Endodermal cell (in vitro differentiated cells): ENCODE measurements around the gene CAMK2B. TPM values are rescaled to one million over a fixed set of nuclear protein-coding genes. Genes with fewer than 3 reads are reported as not detected.

ENCODE experiments used
- DNase-seq: peaks from one replicate; pipeline ENCODE4 v3.0.0-alpha.2; 2017
- H3K27ac ChIP-seq: 2 replicates; pipeline ENCODE4 v1.5.1; 2013; ENCODE audit warnings: mild to moderate bottlenecking, low read depth, low read length, moderate library complexity
- H3K27me3 ChIP-seq: 2 replicates; pipeline ENCODE4 v1.6.1; 2013; ENCODE audit warnings: mild to moderate bottlenecking, low read length, moderate library complexity; ENCODE audit not compliant: insufficient read depth, control insufficient read depth, poor library complexity, severe bottlenecking
- H3K36me3 ChIP-seq: 2 replicates; pipeline ENCODE4 v1.7.0; 2013; ENCODE audit warnings: mild to moderate bottlenecking, low read length, moderate library complexity; ENCODE audit not compliant: control insufficient read depth, insufficient read depth
- H3K4me1 ChIP-seq: one replicate; pipeline ENCODE4 v1.7.0; 2013; ENCODE audit warnings: low read length; ENCODE audit not compliant: control insufficient read depth, insufficient read depth
- H3K4me3 ChIP-seq: 2 replicates; pipeline ENCODE4 v1.5.1; 2013; ENCODE audit warnings: mild to moderate bottlenecking, low read length, moderate library complexity
- H3K9ac ChIP-seq: 2 replicates; pipeline ENCODE4 v1.6.1; 2013; ENCODE audit warnings: mild to moderate bottlenecking, low read length, moderate library complexity; ENCODE audit not compliant: poor library complexity, severe bottlenecking; ENCODE audit errors: extremely low read depth
- H3K9me3 ChIP-seq: 2 replicates; pipeline ENCODE4 v1.6.1; 2013; ENCODE audit warnings: mild to moderate bottlenecking, low read length, moderate library complexity; ENCODE audit not compliant: control insufficient read depth
- H3K27ac Mint-ChIP-seq: 2 replicates; pipeline ENCODE4 v1.8.0; 2020; ENCODE audit warnings: mixed read lengths
- H3K27me3 Mint-ChIP-seq: 2 replicates; pipeline ENCODE4 v1.8.0; 2021; ENCODE audit warnings: mild to moderate bottlenecking, mixed read lengths; ENCODE audit not compliant: insufficient read depth
- H3K36me3 Mint-ChIP-seq: 2 replicates; pipeline ENCODE4 v1.8.0; 2020; ENCODE audit warnings: low read depth, mixed read lengths
- H3K4me1 Mint-ChIP-seq: 2 replicates; pipeline ENCODE4 v1.8.0; 2020; ENCODE audit warnings: mixed read lengths
- H3K4me3 Mint-ChIP-seq: 2 replicates; pipeline ENCODE4 v1.8.0; 2020; ENCODE audit warnings: mild to moderate bottlenecking, moderate library complexity, mixed read lengths
- H3K9me3 Mint-ChIP-seq: 2 replicates; pipeline ENCODE4 v1.8.0; 2020; ENCODE audit warnings: mild to moderate bottlenecking, mixed read lengths
- CTCF ChIP-seq: fragments of 200-600 bp; sonication (generic); conservative IDR thresholded peaks from 2 replicates; pipeline ENCODE4 v1.5.0; 2021; ENCODE audit warnings: antibody characterized with exemption, mild to moderate bottlenecking
- WGBS, 2 experiments: methylation state at CpG; one replicate each; pipeline versions ENCODE4 v1.1.5 to v1.1.7; 2013; ENCODE audit warnings: missing lambda C conversion rate in 2 of 2, mixed read lengths in 1 of 2; ENCODE audit not compliant: insufficient coverage in 1 of 2, insufficient read length in 1 of 2; 5-methylcytosine and 5-hydroxymethylcytosine counted together
- total RNA-seq, 2 donors: library from RNA; stranded (reverse); fragmentation: NEBNext Ultra II Directional in 1 of 2; extraction: Animal tissue kit (Norgen Biotek cat#: 25700) in 1 of 2; gene quantifications; 2 replicates in 1 of 2; 3 replicates in 1 of 2; pipeline ENCODE4 v1.2.1, GENCODE V29; 2021

CAMK2B gene
- total RNA-seq, 2 donors from 2014 or later, result 0.26 TPM; not detected in 1

GRCh38 chr7:44307301-44307900 is 18.0 kb downstream of the CAMK2B start:
- H3K9ac ChIP-seq, result no peak overlapping the region
- peak; percentile 76 for DNase-seq
- 79 to 82% methylated on average over 4 to 7 of the region's 7 CpGs for WGBS, 2 experiments
- H3K27me3 Mint-ChIP-seq, result peaks cover 55% of the 10 kb centered on the region
- H3K4me1 Mint-ChIP-seq, result no peaks in the 10 kb centered on the region
- H3K36me3 Mint-ChIP-seq, result no peaks in the 10 kb centered on the region
- peaks cover 4% of the 10 kb centered on the region for H3K9me3 ChIP-seq
- no peak overlapping the region for H3K4me3 Mint-ChIP-seq
- H3K27me3 ChIP-seq, result peaks cover 34% of the 10 kb centered on the region
- TF ChIP-seq CTCF, result peak; percentile 49
- H3K36me3 ChIP-seq, result no peaks in the 10 kb centered on the region
- H3K27ac ChIP-seq, result no peak overlapping the region
- peaks cover 4% of the 10 kb centered on the region for H3K9me3 Mint-ChIP-seq
- H3K27ac Mint-ChIP-seq, result no peak overlapping the region
- no peaks in the 10 kb centered on the region for H3K4me1 ChIP-seq
- no peak overlapping the region for H3K4me3 ChIP-seq

GRCh38 chr7:44306606-44307005 is 18.8 kb downstream of the CAMK2B start:
- Histone ChIP-seq H3K27ac (no peak overlapping the region), H3K4me3 (no peak overlapping the region), H3K9me3 (peaks cover 9% of the 10 kb centered on the region), H3K9ac (no peak overlapping the region), H3K4me1 (no peaks in the 10 kb centered on the region), H3K27me3 (peaks cover 31% of the 10 kb centered on the region), H3K36me3 (no peaks in the 10 kb centered on the region)
- Mint-ChIP-seq H3K4me3 (no peak overlapping the region), H3K27me3 (peaks cover 49% of the 10 kb centered on the region), H3K27ac (no peak overlapping the region), H3K36me3 (no peaks in the 10 kb centered on the region), H3K9me3 (peaks cover 4% of the 10 kb centered on the region), H3K4me1 (no peaks in the 10 kb centered on the region)
- DNase-seq, result peak; percentile 33
- TF ChIP-seq CTCF, result no peak
- 80 to 88% methylated on average over 1 to 2 of the region's 2 CpGs for WGBS, 2 experiments

GRCh38 chr7:44305564-44306507 is 19.6 kb downstream of the CAMK2B start:
- Mint-ChIP-seq H3K36me3 (no peaks in the 10 kb centered on the region), H3K9me3 (peaks cover 4% of the 10 kb centered on the region), H3K4me1 (no peaks in the 10 kb centered on the region), H3K27ac (no peak overlapping the region), H3K4me3 (no peak overlapping the region), H3K27me3 (peaks cover 48% of the 10 kb centered on the region)
- H3K4me3 ChIP-seq, result no peak overlapping the region
- TF ChIP-seq CTCF, result no peak
- DNase-seq, result peak; percentile 29
- no peaks in the 10 kb centered on the region for H3K4me1 ChIP-seq
- H3K9ac ChIP-seq, result no peak overlapping the region
- no peaks in the 10 kb centered on the region for H3K36me3 ChIP-seq
- H3K9me3 ChIP-seq, result peaks cover 9% of the 10 kb centered on the region
- H3K27me3 ChIP-seq, result peaks cover 25% of the 10 kb centered on the region
- 89 to 90% methylated on average over 10 to 12 of the region's 12 CpGs for WGBS, 2 experiments
- H3K27ac ChIP-seq, result no peak overlapping the region
